ENCODE data around the gene SIAE.

The SIAE gene

GRCh38 chr11:124663861-124664260 lies 9.7 kb downstream of the SIAE start:
- no peak for DNase-seq

GRCh38 chr11:124662106-124662505 lies 11.4 kb downstream of the SIAE start:
- no peak for DNase-seq

- DNase-seq, result no peak
Observed at GRCh38 chr11:124661553-124661952, 12.0 kb downstream of the SIAE start.

DNA sequence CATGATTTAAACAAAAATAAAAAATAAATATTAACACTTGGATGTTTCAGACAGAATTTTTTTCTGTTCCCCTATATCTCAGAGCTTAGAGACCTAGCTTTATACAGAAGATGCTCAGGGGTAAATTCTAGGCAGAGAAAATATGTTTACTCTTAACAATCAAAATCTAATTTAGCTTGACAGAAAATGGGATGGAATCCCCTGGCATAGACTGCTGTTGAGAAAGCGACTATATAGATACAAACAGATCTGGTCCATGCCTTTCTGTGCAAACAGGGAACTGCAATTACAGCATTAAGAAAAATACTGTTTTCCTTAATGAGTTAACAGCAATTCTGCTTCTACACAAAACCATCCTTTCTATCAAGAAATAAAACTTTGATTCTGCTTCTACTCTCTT lies 14.6 kb downstream of the SIAE start:
- no peak for DNase-seq

- DNase-seq, result no peak
Observed at GRCh38 chr11:124658501-124658900, 15.0 kb downstream of the SIAE start.

GRCh38 chr11:124657904-124658303 lies 15.6 kb downstream of the SIAE start:
- DNase-seq, result no peak

GRCh38 chr11:124656774-124657630 lies 16.5 kb downstream of the SIAE start:
- no peak for DNase-seq

- DNase-seq, result no peak
Observed at GRCh38 chr11:124648610-124649009, 24.9 kb downstream of the SIAE start.

DNA sequence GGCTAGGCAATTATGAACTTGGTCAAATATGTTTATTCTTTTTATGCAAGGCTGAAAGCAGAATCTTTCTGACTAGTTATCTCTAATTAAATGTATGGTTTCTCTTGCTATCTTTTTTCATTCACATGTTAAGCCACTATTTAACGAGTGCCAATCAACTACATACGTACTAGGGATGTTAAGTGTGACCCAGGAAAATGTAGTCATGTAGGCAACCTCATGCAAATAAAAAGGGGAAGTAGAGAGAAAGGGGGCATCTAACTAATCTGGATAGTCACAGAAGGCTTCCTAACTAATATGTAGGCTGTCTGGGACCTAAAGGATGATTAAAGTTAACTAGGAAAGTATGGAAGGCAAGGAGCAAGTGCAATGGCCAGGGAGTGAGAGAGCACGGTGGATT lies 27.4 kb downstream of the SIAE start:
- no peak for DNase-seq

DNA sequence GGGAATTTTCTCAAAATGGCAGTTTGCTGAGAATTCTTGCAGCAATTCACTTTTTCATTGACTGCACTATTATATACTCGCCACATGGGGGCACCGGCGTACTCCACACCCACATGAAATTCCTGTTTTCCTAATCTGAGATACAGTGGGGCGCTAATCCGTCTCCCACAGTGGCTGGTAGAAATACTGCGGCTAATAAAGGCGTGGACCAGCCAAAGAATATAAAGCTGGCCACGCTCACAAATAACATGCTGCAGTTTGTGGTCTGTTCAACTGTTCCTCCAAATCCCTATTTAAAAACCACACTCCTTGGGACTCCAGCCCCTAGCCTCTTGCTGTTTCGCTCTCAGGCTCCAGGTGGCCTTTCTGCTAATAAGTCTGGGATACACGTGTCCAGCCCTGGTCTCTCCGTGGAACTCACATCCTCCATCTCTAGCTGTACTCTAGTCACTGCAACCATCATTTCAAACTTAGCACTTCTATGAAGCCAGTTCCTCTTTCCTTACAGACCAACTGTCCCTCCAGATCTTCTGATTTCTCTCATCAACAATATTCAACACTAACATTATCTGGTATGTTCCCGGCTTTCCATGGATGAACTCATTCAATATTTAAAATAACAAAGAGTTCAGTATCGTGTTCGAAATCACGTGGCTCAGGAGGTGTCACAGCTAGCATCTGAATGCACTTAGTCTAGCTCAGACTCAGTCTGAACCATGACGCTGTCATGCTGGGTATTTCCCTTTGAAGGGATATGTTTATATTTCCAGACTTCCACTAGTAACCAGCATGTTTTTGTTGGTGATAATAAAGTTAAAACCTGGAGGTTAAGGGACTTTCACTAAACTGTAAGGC lies 28.9 kb downstream of the SIAE start:
- peak; percentile 11 for DNase-seq

DNA sequence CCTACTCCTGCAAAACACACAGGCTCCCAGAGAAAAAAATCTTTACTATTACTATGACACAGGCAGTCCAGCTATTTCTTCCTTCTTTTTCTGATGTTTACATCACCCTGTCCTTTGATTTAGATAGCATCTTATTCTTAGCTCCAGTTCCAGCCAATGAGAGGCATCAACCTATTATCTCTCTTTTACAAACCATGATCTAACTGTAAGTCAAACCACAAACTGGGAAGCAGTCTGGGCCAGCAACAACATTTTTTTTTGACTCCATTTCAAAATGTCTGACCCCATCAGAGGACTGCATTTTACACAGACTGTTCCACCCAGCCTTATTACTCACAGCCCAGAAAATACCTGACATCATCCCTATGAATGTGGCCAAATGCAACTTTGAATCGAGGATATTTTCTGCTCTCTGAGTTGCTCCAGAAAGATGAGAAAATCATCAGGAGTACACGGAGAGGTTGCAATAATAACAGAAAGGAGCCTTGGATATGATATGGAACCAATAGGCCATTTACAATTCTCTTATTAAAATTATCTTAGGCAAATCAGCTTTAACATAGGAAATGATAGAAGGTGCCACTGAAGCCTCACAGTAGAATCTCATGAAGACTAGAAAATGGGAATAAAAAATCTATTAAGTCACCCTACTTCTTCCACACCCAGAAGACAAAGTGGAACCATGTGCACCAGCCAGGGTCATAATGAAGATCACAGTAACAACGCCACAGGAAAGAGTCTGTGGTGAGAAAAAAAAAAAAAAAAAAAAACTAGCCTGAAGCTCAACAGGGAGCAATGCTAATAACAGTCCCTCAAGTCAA lies 29.7 kb downstream of the SIAE start:
- DNase-seq, result no peak

GRCh38 chr11:124643042-124643604 lies 30.4 kb downstream of the SIAE start:
- DNase-seq, result no peak

DNA sequence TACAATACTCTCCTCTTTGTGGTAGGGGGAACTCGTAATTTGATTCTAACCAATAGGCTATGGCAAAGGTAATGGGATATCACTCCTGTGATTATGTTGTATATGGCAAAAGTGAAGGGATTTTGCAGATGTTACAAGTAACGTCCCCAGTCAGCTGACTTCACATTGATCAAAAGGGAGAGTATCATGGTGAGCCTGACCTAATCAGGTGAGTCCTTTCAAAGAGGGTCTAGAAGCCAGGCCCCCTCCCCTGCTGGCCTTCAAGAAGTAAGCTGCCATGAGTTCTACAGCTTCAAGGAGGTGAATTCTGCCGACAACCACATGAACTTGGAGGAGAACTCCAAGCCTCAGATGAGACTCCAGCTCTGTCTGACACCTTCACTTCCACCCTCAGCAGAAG lies 30.9 kb downstream of the SIAE start:
- DNase-seq, result no peak

- DNase-seq, result no peak
Observed at GRCh38 chr11:124640666-124641065, 32.9 kb downstream of the SIAE start.

DNA sequence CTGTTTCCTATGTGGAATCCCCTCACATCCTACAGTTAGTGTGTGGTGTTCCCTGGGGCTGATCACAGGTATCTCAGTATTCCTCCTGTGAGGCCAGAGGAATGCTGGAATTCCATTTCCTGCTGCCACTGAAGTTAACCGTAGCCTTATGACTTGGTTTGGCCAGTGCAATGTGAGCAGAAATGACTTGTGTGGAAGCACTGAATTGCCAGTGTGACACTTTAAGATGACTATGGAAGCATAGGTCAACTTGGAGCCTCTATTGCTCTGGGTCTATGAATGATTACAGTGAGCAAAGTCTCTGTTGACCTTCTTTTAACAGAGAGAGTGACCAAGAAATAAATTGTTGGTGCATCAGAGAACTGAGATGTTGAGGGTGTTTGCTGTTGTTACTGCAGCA lies 34.4 kb downstream of the SIAE start:
- DNase-seq, result no peak

GRCh38 chr11:124638500-124638899 lies 35.0 kb downstream of the SIAE start:
- no peak for DNase-seq

DNA sequence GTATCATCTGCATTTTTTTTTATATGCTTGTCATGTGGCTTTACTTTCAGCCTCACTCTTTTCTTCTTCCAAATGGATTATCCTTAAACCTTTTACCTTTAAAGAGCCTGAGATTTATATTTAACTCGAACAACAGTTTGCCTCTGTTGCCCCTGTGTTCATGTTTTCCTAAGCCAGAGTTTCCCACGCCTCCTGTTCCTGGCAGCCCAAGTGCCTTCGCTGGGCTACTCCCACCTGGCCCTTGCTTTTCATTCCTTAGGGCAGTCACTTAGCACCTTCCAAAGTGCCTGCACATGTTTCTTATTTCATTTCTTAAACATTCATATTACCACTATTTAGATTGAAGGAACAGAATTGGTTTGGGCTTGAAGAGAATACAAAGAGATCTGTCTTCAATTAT lies 37.6 kb downstream of the SIAE start:
- no peak for DNase-seq

DNA sequence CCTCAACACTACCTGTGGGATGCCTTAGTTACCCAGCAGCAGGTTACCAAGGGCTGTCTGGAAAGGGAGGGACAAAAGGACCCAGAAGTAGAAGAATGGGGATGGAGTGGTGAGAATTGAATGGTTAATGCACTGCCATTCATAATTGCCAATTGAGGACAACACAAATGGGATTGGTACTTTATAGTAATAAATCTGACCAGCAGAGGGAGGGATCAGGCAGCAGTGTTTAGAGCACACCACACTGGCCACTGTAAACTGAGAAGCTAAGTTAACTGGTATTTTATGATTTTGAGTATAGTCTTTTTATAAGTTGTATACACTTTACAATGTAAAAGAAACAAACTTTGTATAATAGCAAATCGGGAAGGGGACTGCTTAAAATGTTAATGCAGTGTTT lies 40.2 kb downstream of the SIAE start:
- DNase-seq, result no peak

GRCh38 chr11:124629961-124630360 lies 43.6 kb downstream of the SIAE start:
- no peak for DNase-seq

GRCh38 chr11:124627546-124627945 lies 46.0 kb downstream of the SIAE start:
- no peak for DNase-seq

- no peak for DNase-seq
Observed at GRCh38 chr11:124625504-124626168, 47.9 kb downstream of the SIAE start.

DNA sequence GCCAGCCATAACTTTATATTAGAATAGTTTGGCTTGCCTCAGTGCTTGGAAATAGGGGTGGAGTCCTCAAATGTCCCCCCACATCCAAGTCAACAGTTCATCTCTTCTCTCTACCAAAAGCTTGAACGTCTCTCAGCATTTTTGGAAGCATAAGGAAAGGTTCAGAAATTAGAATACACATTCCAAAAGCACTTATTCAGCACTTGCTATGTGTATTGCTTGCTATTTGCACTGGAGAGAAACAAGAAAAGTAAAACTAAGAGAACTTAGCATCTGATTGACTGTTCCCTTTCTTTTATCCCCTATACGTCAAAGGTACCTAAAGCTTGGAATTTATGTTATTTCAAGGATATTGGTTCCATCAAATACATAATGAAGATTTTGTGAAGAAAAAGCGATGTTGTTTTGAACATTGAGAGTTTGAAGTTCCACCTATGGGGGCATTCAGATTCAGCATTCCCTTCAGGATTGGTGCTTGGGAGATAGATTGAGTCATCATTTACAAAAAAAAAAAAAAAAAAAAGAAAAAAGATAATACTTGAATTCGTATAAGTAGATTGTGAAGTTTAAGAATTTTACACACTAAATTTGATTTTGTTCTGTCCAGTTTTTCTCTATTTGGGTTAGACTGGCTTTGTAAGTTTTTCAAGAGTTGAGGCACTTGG lies 49.5 kb downstream of the SIAE start:
- no peak for DNase-seq

Measured in KG1 (cell line).